Body of pancreas (tissue), 4 donors: Measurements from ENCODE around the gene GPC2.

ENCODE experiments used
- POLR2A ChIP-seq, 3 donors: fragments of 450-650 bp; IDR thresholded peaks; one replicate each; pipeline ENCODE4 v1.6.1; 2016; ENCODE audit warnings: antibody characterized with exemption in 3 of 3, mild to moderate bottlenecking in 2 of 3
- TF ChIP-seq, protein P1 (sequence below), 7 experiments: fragments of 450-650 bp in 4 of 7; fragments of 200-600 bp in 3 of 7; sonication (generic) in 3 of 7; IDR thresholded peaks; one replicate each; pipeline ENCODE4 v1.5.1; 2016 to 2019; ENCODE audit warnings: antibody characterized with exemption in 7 of 7

GRCh38 chr7:100126931-100127865, 50.0 kb downstream of the GPC2 start, which contains the start of gene MBLAC1:
- peak; percentile 12 to 73 (median 68) for TF ChIP-seq POLR2A (IDR thresholded peaks at IDR 0.05)
- TF ChIP-seq, protein P1, sequence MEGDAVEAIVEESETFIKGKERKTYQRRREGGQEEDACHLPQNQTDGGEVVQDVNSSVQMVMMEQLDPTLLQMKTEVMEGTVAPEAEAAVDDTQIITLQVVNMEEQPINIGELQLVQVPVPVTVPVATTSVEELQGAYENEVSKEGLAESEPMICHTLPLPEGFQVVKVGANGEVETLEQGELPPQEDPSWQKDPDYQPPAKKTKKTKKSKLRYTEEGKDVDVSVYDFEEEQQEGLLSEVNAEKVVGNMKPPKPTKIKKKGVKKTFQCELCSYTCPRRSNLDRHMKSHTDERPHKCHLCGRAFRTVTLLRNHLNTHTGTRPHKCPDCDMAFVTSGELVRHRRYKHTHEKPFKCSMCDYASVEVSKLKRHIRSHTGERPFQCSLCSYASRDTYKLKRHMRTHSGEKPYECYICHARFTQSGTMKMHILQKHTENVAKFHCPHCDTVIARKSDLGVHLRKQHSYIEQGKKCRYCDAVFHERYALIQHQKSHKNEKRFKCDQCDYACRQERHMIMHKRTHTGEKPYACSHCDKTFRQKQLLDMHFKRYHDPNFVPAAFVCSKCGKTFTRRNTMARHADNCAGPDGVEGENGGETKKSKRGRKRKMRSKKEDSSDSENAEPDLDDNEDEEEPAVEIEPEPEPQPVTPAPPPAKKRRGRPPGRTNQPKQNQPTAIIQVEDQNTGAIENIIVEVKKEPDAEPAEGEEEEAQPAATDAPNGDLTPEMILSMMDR (IDR thresholded peaks at IDR 0.05): no peak
